Suprapubic skin (tissue), 4 donors: ENCODE results near the gene SLC25A33.

Experiments
- EP300 ChIP-seq: sonication (generic); formaldehyde crosslinking; IDR thresholded peaks from one replicate; pipeline ENCODE4 v1.6.1; 2017; ENCODE audit warnings: antibody characterized with exemption
- POLR2A ChIP-seq, 2 donors: fragments of 450-650 bp; IDR thresholded peaks; one replicate each; pipeline ENCODE4 v1.6.1; 2017; ENCODE audit warnings: antibody characterized with exemption in 2 of 2, mild to moderate bottlenecking in 2 of 2, moderate library complexity in 2 of 2
- POLR2AphosphoS5 ChIP-seq, 3 donors: sonication (generic); formaldehyde crosslinking; IDR thresholded peaks; one replicate each; pipeline ENCODE4 v1.6.1; 2017; ENCODE audit warnings: antibody characterized with exemption in 3 of 3
- TF ChIP-seq, protein P1 (sequence below), 2 donors: fragments of 200-600 bp in 1 of 2; fragments of 450-650 bp in 1 of 2; sonication (generic) in 1 of 2; IDR thresholded peaks; one replicate each; pipeline ENCODE4 v1.5.1; 2016 to 2019; ENCODE audit warnings: antibody characterized with exemption in 2 of 2, mild to moderate bottlenecking in 1 of 2, moderate library complexity in 1 of 2

DNA sequence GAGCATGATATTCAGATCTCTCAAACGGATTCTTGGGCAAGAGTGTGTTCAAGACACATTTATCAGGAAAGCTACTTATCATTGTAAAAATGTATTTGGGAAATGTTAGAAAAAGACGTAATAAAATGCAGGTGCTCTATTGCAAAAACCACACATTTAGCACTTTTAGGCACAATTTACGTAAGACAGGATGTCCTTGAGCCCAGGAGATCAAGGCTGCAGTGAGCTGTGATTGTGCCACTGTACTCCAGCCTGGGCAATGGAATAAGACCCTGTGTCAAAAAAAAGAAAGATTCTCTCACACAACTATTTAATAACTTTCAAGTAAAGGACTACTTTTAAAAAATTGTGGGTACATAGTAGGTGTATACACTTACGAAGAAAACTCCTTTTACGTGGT is 18.4 kb downstream of the SLC25A33 start:
- TF ChIP-seq, protein P1, sequence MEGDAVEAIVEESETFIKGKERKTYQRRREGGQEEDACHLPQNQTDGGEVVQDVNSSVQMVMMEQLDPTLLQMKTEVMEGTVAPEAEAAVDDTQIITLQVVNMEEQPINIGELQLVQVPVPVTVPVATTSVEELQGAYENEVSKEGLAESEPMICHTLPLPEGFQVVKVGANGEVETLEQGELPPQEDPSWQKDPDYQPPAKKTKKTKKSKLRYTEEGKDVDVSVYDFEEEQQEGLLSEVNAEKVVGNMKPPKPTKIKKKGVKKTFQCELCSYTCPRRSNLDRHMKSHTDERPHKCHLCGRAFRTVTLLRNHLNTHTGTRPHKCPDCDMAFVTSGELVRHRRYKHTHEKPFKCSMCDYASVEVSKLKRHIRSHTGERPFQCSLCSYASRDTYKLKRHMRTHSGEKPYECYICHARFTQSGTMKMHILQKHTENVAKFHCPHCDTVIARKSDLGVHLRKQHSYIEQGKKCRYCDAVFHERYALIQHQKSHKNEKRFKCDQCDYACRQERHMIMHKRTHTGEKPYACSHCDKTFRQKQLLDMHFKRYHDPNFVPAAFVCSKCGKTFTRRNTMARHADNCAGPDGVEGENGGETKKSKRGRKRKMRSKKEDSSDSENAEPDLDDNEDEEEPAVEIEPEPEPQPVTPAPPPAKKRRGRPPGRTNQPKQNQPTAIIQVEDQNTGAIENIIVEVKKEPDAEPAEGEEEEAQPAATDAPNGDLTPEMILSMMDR (IDR thresholded peaks at IDR 0.05), result no peak
- no peak for TF ChIP-seq EP300
- no peak for TF ChIP-seq POLR2A (IDR thresholded peaks at IDR 0.05)
- no peak for TF ChIP-seq POLR2AphosphoS5 (IDR thresholded peaks at IDR 0.05)
